GM12865 (cell line): ENCODE results near the gene ADCY9.
"Not testable (repeated sequence)": the region's sequence is repeated elsewhere in the genome, so short reads cannot be mapped to it uniquely, and the experiment has no call there.

Source experiments
- DNase-seq: peaks from one replicate; pipeline ENCODE4 v3.0.0; 2010; ENCODE audit warnings: low read depth
- H3K4me3 ChIP-seq: 2 replicates; pipeline ENCODE4 v1.5.1; 2011; ENCODE audit warnings: mild to moderate bottlenecking, low read depth, low read length, control low read depth
- CTCF ChIP-seq: IDR thresholded peaks from 2 replicates; pipeline ENCODE4 v1.5.1; 2011; ENCODE audit warnings: low read length, control low read depth, low read depth, inconsistent platforms; ENCODE audit not compliant: insufficient read depth; ENCODE audit errors: missing control alignments

ADCY9 gene

GRCh38 chr16:3952737-3953131 is 163.5 kb downstream of the ADCY9 start:
- no peak for TF ChIP-seq CTCF
- H3K4me3 ChIP-seq, result no peak overlapping the region
- DNase-seq, result no peak

DNA sequence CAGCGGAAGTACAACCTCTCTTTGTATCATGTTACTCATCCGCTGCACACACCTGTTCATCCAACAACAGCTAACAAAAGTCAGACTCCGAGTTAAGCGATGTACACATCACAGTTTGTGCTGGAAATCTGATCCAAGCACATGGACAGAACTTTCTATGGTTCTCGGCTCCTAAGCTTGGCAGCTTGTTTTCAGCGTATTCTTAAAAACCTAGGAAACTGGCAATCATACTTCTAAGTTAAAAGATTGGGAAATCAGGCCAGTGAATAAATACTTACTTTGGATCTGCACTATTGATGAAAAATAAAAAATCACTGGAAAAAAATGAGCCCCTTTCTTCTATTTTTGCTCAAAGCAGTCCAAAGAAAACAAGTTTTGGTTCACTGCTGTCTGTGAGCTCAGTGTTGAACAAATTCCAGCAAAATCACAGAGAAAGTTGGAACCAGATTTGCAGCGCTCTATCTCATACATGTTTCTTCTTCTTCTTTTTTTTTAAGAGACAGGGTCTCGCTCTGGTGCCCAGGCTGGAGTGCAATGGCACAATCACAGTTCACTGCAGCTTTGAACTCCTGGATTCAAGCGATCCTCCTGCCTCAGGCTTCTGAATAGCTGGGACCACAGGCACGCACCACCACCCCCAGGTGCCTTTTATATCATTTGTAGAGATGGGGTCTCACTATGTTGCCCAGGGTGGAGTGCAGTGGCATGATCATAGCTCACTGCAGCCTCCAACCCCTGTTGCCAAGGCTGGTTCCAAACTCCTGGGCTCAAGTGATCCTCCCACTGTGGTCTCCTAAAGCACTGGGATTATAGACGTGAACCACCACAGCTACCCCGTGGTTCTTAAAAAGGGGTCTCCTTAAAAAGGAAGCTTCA is 164.1 kb downstream of the ADCY9 start:
- H3K4me3 ChIP-seq, result no peak overlapping the region
- DNase-seq, result no peak
- no peak for TF ChIP-seq CTCF

- H3K4me3 ChIP-seq, DNase-seq: not testable (repeated sequence)
Observed at GRCh38 chr16:3951380-3951779, 164.9 kb downstream of the ADCY9 start.

DNA sequence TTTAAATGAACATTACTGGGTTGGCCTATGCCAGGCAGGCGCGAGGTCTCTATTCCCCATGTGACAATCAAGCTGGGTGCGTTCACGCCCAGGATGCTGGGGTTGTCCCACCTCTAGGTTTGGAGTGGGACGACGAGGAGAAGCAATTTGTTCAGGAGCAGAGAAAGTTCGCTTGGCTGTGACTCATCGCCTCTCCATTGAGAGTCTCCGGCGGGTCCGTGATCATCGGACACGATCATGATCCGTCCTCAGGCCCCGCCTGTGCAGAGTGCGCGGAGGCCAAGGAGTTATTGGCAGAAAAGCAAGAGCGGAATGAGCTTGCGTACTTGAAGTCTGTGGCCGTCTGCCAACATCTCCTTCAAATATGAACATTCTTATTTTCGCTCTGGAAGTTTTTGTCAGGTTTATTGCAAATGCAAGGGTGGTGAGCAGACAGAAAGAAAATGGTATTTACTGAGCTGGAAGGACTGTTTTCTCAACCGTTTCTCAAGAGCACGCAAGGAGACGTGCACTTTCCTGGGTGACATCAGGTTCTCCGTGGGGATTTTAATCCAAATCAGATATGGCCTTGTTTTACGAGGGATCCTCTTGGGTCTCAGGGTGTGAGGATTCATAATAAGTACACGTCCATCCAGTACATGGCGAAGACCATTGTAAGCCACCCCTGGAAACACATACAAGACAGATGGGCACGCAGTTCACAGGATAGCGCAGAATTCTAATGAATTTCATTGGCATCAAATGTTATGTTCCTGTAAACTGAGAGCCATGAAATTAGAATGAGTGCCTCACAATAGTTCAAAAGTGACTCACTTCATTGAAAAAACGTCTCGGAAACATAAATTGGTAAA is 165.7 kb downstream of the ADCY9 start:
- TF ChIP-seq CTCF, result no peak
- DNase-seq, result no peak
- H3K4me3 ChIP-seq, result no peak overlapping the region

GRCh38 chr16:3949946-3950342 is 166.3 kb downstream of the ADCY9 start:
- no peak for TF ChIP-seq CTCF
- DNase-seq, result no peak
- no peak overlapping the region for H3K4me3 ChIP-seq

GRCh38 chr16:3949287-3949686 is 167.0 kb downstream of the ADCY9 start:
- TF ChIP-seq CTCF, result no peak
- DNase-seq, result no peak

GRCh38 chr16:3948378-3948995 is 167.8 kb downstream of the ADCY9 start:
- no peak overlapping the region for H3K4me3 ChIP-seq

More at GRCh38 chr16:3949287-3949686, 167.0 kb downstream of the ADCY9 start:
- H3K4me3 ChIP-seq, result no peak overlapping the region

More at GRCh38 chr16:3948378-3948995, 167.8 kb downstream of the ADCY9 start:
- no peak for DNase-seq
- TF ChIP-seq CTCF, result no peak
